IMR-90 (cell line): ENCODE results near the gene RUBCN. TPM values are rescaled to one million over a fixed set of nuclear protein-coding genes. Genes with fewer than 3 reads are reported as not detected.

Experiments
- ATAC-seq: fragments of 200-7000 bp; cut with Tn5 transposase; 2 replicates; pipeline ENCODE4 v1.9.1; 2020; ENCODE audit warnings: low read depth, mild to moderate bottlenecking, moderate library complexity
- BruUV-seq: library from RNA; stranded (reverse); fragments of 400-500 nt; replicated peaks from 2 replicates; lab custom pipeline; 2021; lab: Mats Ljungman, UMichigan
- CTCF ChIA-PET: fragments of 300-600 bp; formaldehyde crosslinking; extraction: SDS; loops from one replicate; lab custom pipeline; 2021; ENCODE audit warnings: antibody characterized with exemption; lab: Yijun Ruan, JAX
- POLR2A ChIA-PET: fragments of 300-600 bp; sonication (Branson Sonifier 250); formaldehyde crosslinking; loops from one replicate; lab custom pipeline; 2022; ENCODE audit warnings: antibody characterized with exemption; ENCODE audit not compliant: unreplicated experiment; lab: Charles Lee
- DNase-seq: peaks from one replicate; pipeline ENCODE4 v3.0.0; 2013
- H2AFZ ChIP-seq: replicated peaks from 2 replicates; pipeline ENCODE3; 2013; ENCODE audit warnings: low read length, mild to moderate bottlenecking; ENCODE audit not compliant: poor library complexity
- H2AK5ac ChIP-seq: 2 replicates; pipeline ENCODE4 v1.6.1; 2013; ENCODE audit warnings: low read depth, low read length, inconsistent platforms
- H2AK9ac ChIP-seq: replicated peaks from 2 replicates; pipeline ENCODE3; 2013; ENCODE audit warnings: mild to moderate bottlenecking, low read depth, low read length, moderate library complexity; ENCODE audit not compliant: poor library complexity
- H2BK120ac ChIP-seq: 2 replicates; pipeline ENCODE4 v1.6.1; 2013; ENCODE audit warnings: low read depth, low read length, inconsistent platforms
- H2BK15ac ChIP-seq: 3 replicates; pipeline ENCODE4 v1.6.1; 2013; ENCODE audit warnings: low read depth, low read length, inconsistent platforms
- H2BK20ac ChIP-seq: 2 replicates; pipeline ENCODE4 v1.6.1; 2013; ENCODE audit warnings: low read depth, mild to moderate bottlenecking, inconsistent platforms, low read length, moderate library complexity
- H2BK5ac ChIP-seq: 2 replicates; pipeline ENCODE4 v1.6.1; 2013; ENCODE audit warnings: mild to moderate bottlenecking, low read depth, low read length, inconsistent platforms; ENCODE audit not compliant: poor library complexity, severe bottlenecking
- H3K14ac ChIP-seq: replicated peaks from 2 replicates; pipeline ENCODE4 v1.6.1; 2013; ENCODE audit warnings: low read depth, low read length, inconsistent platforms
- H3K18ac ChIP-seq: 2 replicates; pipeline ENCODE4 v1.6.1; 2013; ENCODE audit warnings: low read depth, low read length, control low read depth
- H3K23ac ChIP-seq: 2 replicates; pipeline ENCODE4 v1.6.1; 2013; ENCODE audit warnings: low read depth, low read length, inconsistent platforms
- H3K27ac ChIP-seq: 2 replicates; pipeline ENCODE4 v1.5.1; 2013; ENCODE audit warnings: mild to moderate bottlenecking, control low read depth, low read length; ENCODE audit not compliant: insufficient read depth
- H3K27me3 ChIP-seq: 2 replicates; pipeline ENCODE4 v1.6.1; 2013; ENCODE audit warnings: low read length; ENCODE audit not compliant: control insufficient read depth, insufficient read depth
- H3K36me3 ChIP-seq: 2 replicates; pipeline ENCODE4 v1.6.1; 2013; ENCODE audit warnings: low read length, mixed read lengths; ENCODE audit not compliant: control insufficient read depth, insufficient read depth
- H3K4ac ChIP-seq: 2 replicates; pipeline ENCODE4 v1.6.1; 2013; ENCODE audit warnings: low read depth, low read length, inconsistent platforms
- H3K4me1 ChIP-seq: 2 replicates; pipeline ENCODE4 v1.6.1; 2013; ENCODE audit warnings: low read length, mixed read lengths; ENCODE audit not compliant: control insufficient read depth, insufficient read depth
- H3K4me2 ChIP-seq: 2 replicates; pipeline ENCODE4 v1.6.1; 2013; ENCODE audit warnings: low read depth, mild to moderate bottlenecking, control low read depth, low read length, moderate library complexity
- H3K4me3 ChIP-seq: 2 replicates; pipeline ENCODE4 v1.5.1; 2013; ENCODE audit warnings: low read depth, mild to moderate bottlenecking, control low read depth, low read length, moderate library complexity; ENCODE audit not compliant: insufficient read depth
- H3K56ac ChIP-seq: 2 replicates; pipeline ENCODE4 v1.6.1; 2013; ENCODE audit warnings: low read length, inconsistent platforms; ENCODE audit not compliant: insufficient read depth; ENCODE audit errors: extremely low read depth
- H3K79me1 ChIP-seq, 2 experiments: 2 replicates each; pipeline ENCODE4 v1.6.1; 2013; ENCODE audit warnings: low read length in 2 of 2, inconsistent platforms in 1 of 2, low read depth in 1 of 2
- H3K9ac ChIP-seq: 2 replicates; pipeline ENCODE4 v1.6.1; 2013; ENCODE audit warnings: low read depth, low read length, control low read depth
- H3K9me1 ChIP-seq: 2 replicates; pipeline ENCODE4 v1.6.1; 2013; ENCODE audit warnings: low read length, inconsistent platforms; ENCODE audit not compliant: insufficient read depth
- H3K9me3 ChIP-seq: 2 replicates; pipeline ENCODE4 v1.6.1; 2013; ENCODE audit warnings: low read length; ENCODE audit not compliant: control insufficient read depth, insufficient read depth
- H4K20me1 ChIP-seq: 2 replicates; pipeline ENCODE4 v1.6.1; 2013; ENCODE audit warnings: low read length, inconsistent platforms; ENCODE audit not compliant: insufficient read depth
- H4K5ac ChIP-seq: 2 replicates; pipeline ENCODE4 v1.6.1; 2013; ENCODE audit warnings: mild to moderate bottlenecking, low read depth, low read length, control low read depth
- H4K8ac ChIP-seq, 2 experiments: 2 replicates each; pipeline ENCODE4 v1.6.1; 2013; ENCODE audit warnings: low read depth in 2 of 2, low read length in 2 of 2, control low read depth in 1 of 2, inconsistent platforms in 1 of 2
- H4K91ac ChIP-seq: 2 replicates; pipeline ENCODE4 v1.6.1; 2013; ENCODE audit warnings: low read depth, low read length, inconsistent platforms; ENCODE audit not compliant: insufficient read depth
- CEBPB ChIP-seq: IDR thresholded peaks from 2 replicates; pipeline ENCODE4 v1.6.1; 2012; ENCODE audit warnings: low read depth, low read length, improper control_type of control experiment
- CHD1 ChIP-seq: IDR thresholded peaks from 2 replicates; pipeline ENCODE4 v1.6.1; 2012; ENCODE audit warnings: low read depth, low read length, improper control_type of control experiment
- FOS ChIP-seq: fragments of 150-350 bp; IDR thresholded peaks from 2 replicates; pipeline ENCODE4 v1.6.1; 2016; ENCODE audit warnings: low read depth, low read length
- MAFK ChIP-seq: IDR thresholded peaks from 2 replicates; pipeline ENCODE4 v1.6.1; 2012; ENCODE audit warnings: low read depth, low read length, improper control_type of control experiment
- MXI1 ChIP-seq: IDR thresholded peaks from 2 replicates; pipeline ENCODE4 v1.6.1; 2012; ENCODE audit warnings: low read depth, mild to moderate bottlenecking, low read length, moderate library complexity, borderline replicate concordance
- NFE2L2 ChIP-seq: fragments of 150-350 bp; IDR thresholded peaks from 2 replicates; pipeline ENCODE4 v1.6.1; 2016; ENCODE audit warnings: low read depth, mild to moderate bottlenecking, low read length
- RAD21 ChIP-seq: IDR thresholded peaks from 2 replicates; pipeline ENCODE4 v1.6.1; 2012; ENCODE audit warnings: low read length, improper control_type of control experiment
- RCOR1 ChIP-seq: IDR thresholded peaks from 2 replicates; pipeline ENCODE4 v1.6.1; 2012; ENCODE audit warnings: mild to moderate bottlenecking, low read length, improper control_type of control experiment; ENCODE audit not compliant: insufficient replicate concordance
- RFX5 ChIP-seq: IDR thresholded peaks from 2 replicates; pipeline ENCODE4 v1.8.0; 2012; ENCODE audit warnings: low read depth, mild to moderate bottlenecking, low read length, moderate library complexity
- WGBS, 2 experiments: methylation state at CpG; one replicate each; pipeline versions ENCODE4 v1.1.5 to v1.1.7; 2013; ENCODE audit warnings: missing lambda C conversion rate in 2 of 2; ENCODE audit not compliant: insufficient read length in 1 of 2; ENCODE audit errors: extremely low coverage in 2 of 2; 5-methylcytosine and 5-hydroxymethylcytosine counted together
- dilution Hi-C: fragments of 300-500 bp; cut with HindIII; formaldehyde crosslinking; loops from one replicate; pipeline ENCODE4 v1.14.3; 2018; ENCODE audit warnings: low sequenced_read_pairs; ENCODE audit not compliant: unreplicated experiment
- in situ Hi-C: fragments of 300-500 bp; cut with MboI; formaldehyde crosslinking; loops from 3 replicates; pipeline ENCODE4 v1.14.3; 2019; ENCODE audit warnings: low sequenced_read_pairs, inconsistent platforms, mixed read lengths
- intact Hi-C: fragments of 100-400 bp; cut with micrococcal nuclease; formaldehyde crosslinking; loops from 2 replicates; pipeline ENCODE4 v1.10.0; 2022
- polyA plus RNA-seq, 3 experiments: library from polyadenylated mRNA; depleted of rRNA; stranded (reverse); fragments of >200 nt; gene quantifications; 2 replicates each; pipeline ENCODE4 v1.2.3, GENCODE V29; 2012; ENCODE audit warnings: low replicate concordance in 1 of 3
- total RNA-seq: library from RNA; depleted of rRNA; stranded (reverse); fragments of >200 nt; gene quantifications from 2 replicates; pipeline ENCODE4 v1.2.3, GENCODE V29; 2012
- TF ChIP-seq, protein P1 (sequence below): fragments of 150-350 bp; IDR thresholded peaks from 2 replicates; pipeline ENCODE4 v1.6.1; 2017; ENCODE audit warnings: mild to moderate bottlenecking, antibody characterized with exemption, low read length, low read depth

RUBCN gene
- total and polyA plus RNA-seq, 2 of the 4 experiments (the other 2 are of a cell fraction) = 10.8 to 12.6 TPM

DNA sequence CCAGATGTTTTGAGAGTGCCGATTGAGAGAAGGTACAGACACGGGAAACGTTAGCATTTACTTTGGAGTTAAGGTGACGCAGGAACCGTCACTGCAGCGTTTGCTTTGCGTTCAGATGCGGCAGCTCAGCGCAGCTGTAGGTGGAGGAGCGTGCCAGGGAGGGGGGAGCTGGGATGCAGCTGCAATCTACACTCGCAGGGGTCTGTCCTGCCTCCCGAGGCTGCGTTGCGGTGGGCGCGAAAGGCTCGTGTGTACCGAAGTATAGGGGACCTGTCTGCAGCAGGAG is 12.6 kb upstream of the RUBCN start:
- Histone ChIP-seq H4K5ac (peak overlapping the region; percentile 75; the same call in 1 of the 2 replicates), H3K79me1 (peaks cover 7 to 17% of the 10 kb centered on the region in 2 experiments; a peak in 3 of 4 replicates), H3K56ac (peak overlapping the region; percentile 56; the same call in 1 of the 2 replicates), H3K4me2 (peak overlapping the region; percentile 99), H2BK120ac (peak overlapping the region; percentile 75), H3K14ac (peak overlapping the region; percentile 77), H2BK15ac (peak overlapping the region; percentile 92; the same call in 2 of the 3 replicates), H2AFZ (peak overlapping the region; percentile 100), H2AK5ac (peak overlapping the region; percentile 23; the same call in 1 of the 2 replicates), H3K9me3 (no peaks in the 10 kb centered on the region), H4K91ac (peak overlapping the region; percentile 67), H2AK9ac (peak overlapping the region; percentile 85), H3K23ac (peak overlapping the region; percentile 98), H3K9ac (peak overlapping the region; percentile 88), H2BK20ac (peak overlapping the region; percentile 24; the same call in 1 of the 2 replicates), H4K8ac (peak overlapping the region; percentile 45 to 70), H3K27me3 (no peaks in the 10 kb centered on the region), H2BK5ac (peak overlapping the region; percentile 80), H3K27ac (peak overlapping the region; percentile 85), H3K36me3 (no peaks in the 10 kb centered on the region), H3K4ac (peak overlapping the region; percentile 90), H3K4me1 (peaks cover 2% of the 10 kb centered on the region), H3K18ac (peak overlapping the region; percentile 72), H3K4me3 (peak overlapping the region; percentile 89), H4K20me1 (peaks cover 39% of the 10 kb centered on the region), H3K9me1 (peaks cover 3% of the 10 kb centered on the region; the same call in 1 of the 2 replicates)
- 0% methylated on average over 6 of the region's 18 CpGs; no CpG with 5 or more reads in 1 of the 2 experiments for WGBS, 2 experiments
- POLR2A ChIA-PET = no interaction called here
- in situ Hi-C loops = no loop called here
- TF ChIP-seq RFX5 = no peak
- TF ChIP-seq FOS = no peak
- no peak for TF ChIP-seq NFE2L2
- TF ChIP-seq, protein P1, sequence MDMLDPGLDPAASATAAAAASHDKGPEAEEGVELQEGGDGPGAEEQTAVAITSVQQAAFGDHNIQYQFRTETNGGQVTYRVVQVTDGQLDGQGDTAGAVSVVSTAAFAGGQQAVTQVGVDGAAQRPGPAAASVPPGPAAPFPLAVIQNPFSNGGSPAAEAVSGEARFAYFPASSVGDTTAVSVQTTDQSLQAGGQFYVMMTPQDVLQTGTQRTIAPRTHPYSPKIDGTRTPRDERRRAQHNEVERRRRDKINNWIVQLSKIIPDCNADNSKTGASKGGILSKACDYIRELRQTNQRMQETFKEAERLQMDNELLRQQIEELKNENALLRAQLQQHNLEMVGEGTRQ = no peak
- no peak for TF ChIP-seq MXI1
- TF ChIP-seq MAFK = no peak
- no peak for TF ChIP-seq CEBPB
- no peak for TF ChIP-seq RAD21
- TF ChIP-seq CHD1 = no peak
- TF ChIP-seq RCOR1 = no peak
- DNase-seq (peak; percentile 76), ATAC-seq (peak; percentile 36)
- dilution Hi-C loops = no loop called here
- no TSS peak for BruUV-seq
- CTCF ChIA-PET = interaction anchor here (0.5 to 0.7 kb wide), 3 partner anchors 36 to 185 kb away, joined by 3 read pairs; no protein-coding TSS in a partner anchor
- intact Hi-C loops = loop anchor here (1.0 kb wide), 1 partner anchor 12 kb away; no protein-coding TSS in a partner anchor
